Right atrium auricular region (tissue), 2 donors: ENCODE data around the gene CLEC3A. TPM values are rescaled to one million over a fixed set of nuclear protein-coding genes. Genes with fewer than 3 reads are reported as not detected.

Source experiments
- DNase-seq: peaks from one replicate; pipeline ENCODE4 v3.0.0-alpha.2; 2019; ENCODE audit warnings: low spot score
- H3K27ac ChIP-seq, 2 donors: fragments of 200-600 bp; sonication (generic); 1 replicate in 1 of 2; 2 replicates in 1 of 2; pipeline ENCODE4 v1.5.1; 2016 to 2019
- H3K27me3 ChIP-seq, 2 donors: fragments of 200-600 bp; sonication (generic); one replicate each; pipeline versions ENCODE4 v1.5.1 to v1.6.0; 2017 to 2019
- H3K36me3 ChIP-seq: fragments of 200-600 bp; sonication (generic); one replicate; pipeline ENCODE4 v1.5.1; 2016
- H3K4me1 ChIP-seq, 2 donors: fragments of 200-600 bp; sonication (generic); one replicate each; pipeline versions ENCODE4 v1.5.1 to v1.6.0; 2017 to 2019
- H3K4me3 ChIP-seq, 2 donors: fragments of 200-600 bp; sonication (generic); 1 replicate in 1 of 2; 2 replicates in 1 of 2; pipeline ENCODE4 v1.5.1; 2017 to 2019; ENCODE audit warnings: mild to moderate bottlenecking in 1 of 2, moderate library complexity in 1 of 2
- H3K9me3 ChIP-seq, 2 donors: fragments of 200-600 bp; sonication (generic); one replicate each; pipeline ENCODE4 v1.5.1; 2019
- total RNA-seq, 2 donors: library from RNA; depleted of rRNA; stranded (reverse); fragments of >200 nt; gene quantifications; one replicate each; pipeline ENCODE4 v1.1.0, GENCODE V29; 2016
- TF ChIP-seq, protein P1 (sequence below), 2 donors: fragments of 200-600 bp; sonication (generic); IDR thresholded peaks; one replicate each; pipeline ENCODE4 v1.5.1; 2019; ENCODE audit warnings: antibody characterized with exemption in 2 of 2

The CLEC3A gene
- total RNA-seq, 2 donors from 2014 or later, result not detected

DNA sequence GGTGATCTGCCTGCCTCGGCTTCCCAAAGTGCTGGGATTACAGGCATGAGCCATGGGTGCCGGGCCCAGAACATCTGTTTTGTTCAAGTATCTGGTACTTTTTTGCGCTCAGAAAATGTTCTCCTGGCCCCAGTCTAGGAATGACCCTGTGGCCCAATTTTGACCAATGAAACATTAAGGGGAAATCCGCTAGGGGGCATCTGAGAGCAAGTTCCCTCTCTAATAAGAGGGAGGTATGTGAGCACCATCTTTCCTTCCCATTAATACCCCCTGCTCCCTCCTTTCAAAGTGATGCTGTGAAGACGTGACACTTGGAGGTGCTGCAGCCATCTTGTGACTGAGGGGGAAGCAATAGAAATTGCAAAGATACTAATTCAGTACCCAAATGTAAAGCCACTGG is 16.5 kb upstream of the CLEC3A start:
- H3K27me3 ChIP-seq, result no peaks in the 10 kb centered on the region
- no peak for DNase-seq
- TF ChIP-seq, protein P1, sequence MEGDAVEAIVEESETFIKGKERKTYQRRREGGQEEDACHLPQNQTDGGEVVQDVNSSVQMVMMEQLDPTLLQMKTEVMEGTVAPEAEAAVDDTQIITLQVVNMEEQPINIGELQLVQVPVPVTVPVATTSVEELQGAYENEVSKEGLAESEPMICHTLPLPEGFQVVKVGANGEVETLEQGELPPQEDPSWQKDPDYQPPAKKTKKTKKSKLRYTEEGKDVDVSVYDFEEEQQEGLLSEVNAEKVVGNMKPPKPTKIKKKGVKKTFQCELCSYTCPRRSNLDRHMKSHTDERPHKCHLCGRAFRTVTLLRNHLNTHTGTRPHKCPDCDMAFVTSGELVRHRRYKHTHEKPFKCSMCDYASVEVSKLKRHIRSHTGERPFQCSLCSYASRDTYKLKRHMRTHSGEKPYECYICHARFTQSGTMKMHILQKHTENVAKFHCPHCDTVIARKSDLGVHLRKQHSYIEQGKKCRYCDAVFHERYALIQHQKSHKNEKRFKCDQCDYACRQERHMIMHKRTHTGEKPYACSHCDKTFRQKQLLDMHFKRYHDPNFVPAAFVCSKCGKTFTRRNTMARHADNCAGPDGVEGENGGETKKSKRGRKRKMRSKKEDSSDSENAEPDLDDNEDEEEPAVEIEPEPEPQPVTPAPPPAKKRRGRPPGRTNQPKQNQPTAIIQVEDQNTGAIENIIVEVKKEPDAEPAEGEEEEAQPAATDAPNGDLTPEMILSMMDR (IDR thresholded peaks at IDR 0.05), result no peak
- H3K9me3 ChIP-seq, result no peaks in the 10 kb centered on the region
- no peaks in the 10 kb centered on the region for H3K36me3 ChIP-seq
- no peaks in the 10 kb centered on the region for H3K4me1 ChIP-seq
- H3K27ac ChIP-seq, result no peak overlapping the region
- no peak overlapping the region for H3K4me3 ChIP-seq

DNA sequence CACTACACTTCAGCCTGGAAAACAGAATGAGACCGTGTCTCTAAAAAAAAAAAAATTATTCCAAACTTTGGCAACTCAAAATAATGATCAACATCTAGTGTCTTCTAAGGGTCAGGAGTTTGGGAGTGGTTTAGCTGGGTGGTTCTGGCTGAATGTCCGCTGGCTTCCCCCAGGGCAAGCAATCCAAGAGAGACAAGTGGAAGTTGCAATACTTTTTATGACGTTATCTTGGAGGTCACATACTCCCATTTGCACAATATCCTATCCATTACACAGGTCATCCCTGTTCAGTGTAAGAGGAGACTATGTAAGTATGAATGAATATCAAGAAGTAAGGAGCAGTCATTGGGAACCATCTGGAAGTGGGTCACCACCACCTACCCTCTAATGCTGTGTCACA is 15.2 kb upstream of the CLEC3A start:
- no peaks in the 10 kb centered on the region for H3K4me1 ChIP-seq
- H3K36me3 ChIP-seq, result no peaks in the 10 kb centered on the region
- H3K27ac ChIP-seq, result no peak overlapping the region
- no peaks in the 10 kb centered on the region for H3K9me3 ChIP-seq
- no peaks in the 10 kb centered on the region for H3K27me3 ChIP-seq
- H3K4me3 ChIP-seq, result no peak overlapping the region
- DNase-seq, result no peak
- TF ChIP-seq, protein P1 (IDR thresholded peaks at IDR 0.05), result no peak

DNA sequence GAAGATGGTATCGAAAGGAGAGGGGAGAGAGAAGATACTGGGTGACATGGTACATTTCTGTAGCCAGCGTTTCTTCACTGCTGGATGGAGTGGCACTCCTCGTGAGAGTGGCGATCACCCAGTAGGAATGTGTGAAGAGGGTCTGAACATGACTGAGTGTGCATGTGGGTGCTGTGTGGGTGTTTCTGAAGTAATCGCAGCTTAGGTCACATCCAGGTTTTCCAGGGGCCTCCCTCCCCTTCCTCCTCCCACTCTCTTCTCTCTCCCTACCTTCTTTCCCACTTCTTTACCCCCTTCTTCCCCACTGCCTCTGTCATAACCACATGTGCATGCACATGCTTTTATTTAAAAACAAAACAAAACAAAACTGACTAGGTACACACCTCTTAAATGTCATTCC is 1.8 kb downstream of the CLEC3A start:
- no peaks in the 10 kb centered on the region for H3K9me3 ChIP-seq
- no peak overlapping the region for H3K27ac ChIP-seq
- no peak for DNase-seq
- H3K4me3 ChIP-seq, result no peak overlapping the region
- no peaks in the 10 kb centered on the region for H3K4me1 ChIP-seq
- no peaks in the 10 kb centered on the region for H3K36me3 ChIP-seq
- no peaks in the 10 kb centered on the region for H3K27me3 ChIP-seq
- TF ChIP-seq, protein P1 (IDR thresholded peaks at IDR 0.05), result no peak

DNA sequence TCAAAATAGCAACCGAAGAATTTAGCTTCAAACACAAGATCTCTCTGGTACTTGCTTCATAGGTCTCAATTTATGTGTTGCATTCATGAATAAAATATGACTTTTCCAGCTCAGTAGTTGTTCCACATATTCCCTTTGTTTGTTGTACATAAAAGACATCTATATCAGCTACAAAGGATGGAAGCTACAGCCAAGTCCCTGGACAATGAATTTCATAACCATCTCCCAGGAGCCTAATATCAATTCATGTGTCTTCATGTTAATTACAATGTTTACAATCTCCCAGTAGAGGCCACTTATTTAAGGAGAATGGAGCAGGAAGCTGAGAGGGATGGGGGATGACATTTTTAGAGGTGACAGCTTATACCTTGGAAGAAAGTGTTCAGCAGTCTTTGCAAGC is 3.3 kb downstream of the CLEC3A start:
- Histone ChIP-seq H3K27me3 (no peaks in the 10 kb centered on the region), H3K4me3 (no peak overlapping the region), H3K4me1 (no peaks in the 10 kb centered on the region), H3K36me3 (no peaks in the 10 kb centered on the region), H3K9me3 (no peaks in the 10 kb centered on the region), H3K27ac (no peak overlapping the region)
- TF ChIP-seq, protein P1 (IDR thresholded peaks at IDR 0.05), result no peak
- DNase-seq, result no peak

DNA sequence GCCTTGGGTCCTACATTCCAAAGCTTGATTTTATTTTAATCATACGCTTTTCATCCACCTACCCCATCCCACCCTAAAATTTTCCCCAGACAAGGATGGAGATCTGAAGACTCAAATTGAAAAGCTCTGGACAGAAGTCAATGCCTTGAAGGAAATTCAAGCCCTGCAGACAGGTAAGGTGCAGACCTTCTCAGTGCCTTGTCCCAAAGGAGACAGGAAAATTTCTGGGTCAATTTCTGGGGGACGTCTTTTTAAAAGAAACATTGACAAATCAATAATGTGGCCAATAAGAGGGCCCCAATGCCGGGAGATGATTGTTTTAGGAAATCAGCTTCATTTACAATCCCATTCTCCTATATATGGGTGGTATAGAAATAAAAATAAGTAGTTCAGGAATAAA is 5.7 kb downstream of the CLEC3A start:
- H3K4me1 ChIP-seq, result no peaks in the 10 kb centered on the region
- no peak overlapping the region for H3K4me3 ChIP-seq
- no peak overlapping the region for H3K27ac ChIP-seq
- TF ChIP-seq, protein P1 (IDR thresholded peaks at IDR 0.05), result no peak
- H3K9me3 ChIP-seq, result no peaks in the 10 kb centered on the region
- DNase-seq, result no peak
- no peaks in the 10 kb centered on the region for H3K27me3 ChIP-seq
- no peaks in the 10 kb centered on the region for H3K36me3 ChIP-seq

DNA sequence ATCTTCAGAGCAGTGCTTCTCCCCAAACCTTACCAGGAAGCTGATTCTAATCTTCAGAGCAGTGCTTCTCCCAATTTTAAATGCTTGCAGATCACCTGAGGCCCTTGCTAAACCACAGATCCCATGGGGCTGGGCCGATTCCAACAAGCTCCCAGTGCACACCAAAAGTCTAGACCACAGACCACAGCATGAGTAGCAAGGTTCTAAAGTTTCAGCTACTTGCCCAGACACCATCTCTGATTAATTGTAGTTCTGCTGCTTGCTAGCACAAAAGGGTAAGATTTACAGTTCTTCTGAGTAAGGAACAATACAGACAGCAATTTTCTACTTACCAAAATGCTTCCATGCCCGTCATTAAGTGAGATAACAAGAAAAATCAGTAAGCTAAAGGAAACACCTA is 12.2 kb downstream of the CLEC3A start:
- DNase-seq, result no peak
- no peak overlapping the region for H3K4me3 ChIP-seq

More for the DNA sequence above, 12.2 kb downstream of the CLEC3A start:
- H3K27me3 ChIP-seq, result no peaks in the 10 kb centered on the region
- H3K27ac ChIP-seq, result no peak overlapping the region
- no peaks in the 10 kb centered on the region for H3K4me1 ChIP-seq
- no peaks in the 10 kb centered on the region for H3K36me3 ChIP-seq
- H3K9me3 ChIP-seq, result no peaks in the 10 kb centered on the region
- TF ChIP-seq, protein P1 (IDR thresholded peaks at IDR 0.05), result no peak
